Spinal cord (tissue), 10 donors: Measurements from ENCODE around the gene ARFRP1. TPM values are rescaled to one million over a fixed set of nuclear protein-coding genes. Genes with fewer than 3 reads are reported as not detected.

Experiments used
- DNase-seq, 6 donors: peaks; one replicate each; pipeline versions ENCODE4 v3.0.0 to v3.0.0-alpha.2; 2013 to 2015; ENCODE audit warnings: low spot score in 6 of 6, low read depth in 4 of 6
- H3K27ac ChIP-seq: one replicate; pipeline ENCODE4 v1.5.1; 2013; ENCODE audit warnings: low read depth, low read length, control low read depth
- H3K27me3 ChIP-seq: one replicate; pipeline ENCODE4 v1.6.1; 2013; ENCODE audit warnings: low read length; ENCODE audit not compliant: control insufficient read depth, insufficient read depth
- H3K36me3 ChIP-seq: one replicate; pipeline ENCODE4 v1.6.1; 2013; ENCODE audit warnings: low read length; ENCODE audit not compliant: control insufficient read depth, insufficient read depth
- H3K4me1 ChIP-seq: one replicate; pipeline ENCODE4 v1.6.1; 2013; ENCODE audit warnings: low read length; ENCODE audit not compliant: control insufficient read depth, insufficient read depth
- H3K4me3 ChIP-seq: one replicate; pipeline ENCODE4 v1.5.1; 2013; ENCODE audit warnings: low read depth, low read length, control low read depth
- H3K9me3 ChIP-seq: one replicate; pipeline ENCODE4 v1.6.1; 2013; ENCODE audit warnings: low read length; ENCODE audit not compliant: control insufficient read depth, insufficient read depth
- WGBS: methylation state at CpG from one replicate; pipeline ENCODE4 v1.1.5; 2013; ENCODE audit warnings: missing lambda C conversion rate; ENCODE audit not compliant: insufficient coverage; 5-methylcytosine and 5-hydroxymethylcytosine counted together
- polyA plus RNA-seq, 2 donors: library from polyadenylated mRNA; unstranded; fragments of 120-200 nt; gene quantifications; one replicate each; pipeline ENCODE4 v1.2.1, GENCODE V29; 2013; ENCODE audit not compliant: insufficient read length in 2 of 2
- total RNA-seq, 2 donors: library from RNA; depleted of rRNA in 1 of 2; stranded (reverse); fragments of 120-200 nt in 1 of 2; fragments of >200 nt in 1 of 2; gene quantifications; one replicate each; pipeline versions ENCODE4 v1.2.3 to v1.2.4, GENCODE V29; 2013 to 2014
- donor health status: healthy.

ARFRP1 gene
- total and polyA plus RNA-seq, 4 donors: 19.5 to 57.8 (median 49.3) TPM

- H3K9me3 ChIP-seq: no peaks in the 10 kb centered on the region
- H3K4me3 ChIP-seq: no peak overlapping the region
- WGBS: 72% methylated on average over 11 of the region's 16 CpGs
- peaks cover 75% of the 10 kb centered on the region for H3K36me3 ChIP-seq
- no peak overlapping the region for H3K27ac ChIP-seq
- DNase-seq: no peak
- H3K4me1 ChIP-seq: peaks cover 5% of the 10 kb centered on the region
- no peaks in the 10 kb centered on the region for H3K27me3 ChIP-seq
Observed at GRCh38 chr20:63749597-63750508, 42.1 kb upstream of the ARFRP1 start.

GRCh38 chr20:63748934-63749270 lies 41.1 kb upstream of the ARFRP1 start:
- Histone ChIP-seq H3K4me3 (no peak overlapping the region), H3K27ac (no peak overlapping the region), H3K9me3 (no peaks in the 10 kb centered on the region), H3K36me3 (peaks cover 77% of the 10 kb centered on the region), H3K27me3 (no peaks in the 10 kb centered on the region), H3K4me1 (peaks cover 5% of the 10 kb centered on the region)
- DNase-seq: no peak
- WGBS: 75% methylated on average over 10 of the region's 11 CpGs

GRCh38 chr20:63748070-63748933 lies 40.5 kb upstream of the ARFRP1 start:
- no peaks in the 10 kb centered on the region for H3K27me3 ChIP-seq
- no peak overlapping the region for H3K27ac ChIP-seq
- DNase-seq: no peak
- peaks cover 78% of the 10 kb centered on the region for H3K36me3 ChIP-seq
- WGBS: 79% methylated on average over 16 of the region's 20 CpGs
- H3K9me3 ChIP-seq: no peaks in the 10 kb centered on the region
- peaks cover 5% of the 10 kb centered on the region for H3K4me1 ChIP-seq
- no peak overlapping the region for H3K4me3 ChIP-seq

- Histone ChIP-seq H3K9me3 (no peaks in the 10 kb centered on the region), H3K4me3 (no peak overlapping the region), H3K36me3 (peaks cover 78% of the 10 kb centered on the region), H3K27ac (no peak overlapping the region), H3K4me1 (peaks cover 5% of the 10 kb centered on the region), H3K27me3 (no peaks in the 10 kb centered on the region)
- DNase-seq: no peak
- 77% methylated on average over 11 of the region's 13 CpGs for WGBS
Observed at GRCh38 chr20:63747622-63748069, 39.9 kb upstream of the ARFRP1 start.

GRCh38 chr20:63746751-63747315 lies 39.1 kb upstream of the ARFRP1 start:
- WGBS: 89% methylated on average over 33 of the region's 47 CpGs
- H3K27me3 ChIP-seq: no peaks in the 10 kb centered on the region
- no peak overlapping the region for H3K4me3 ChIP-seq
- H3K27ac ChIP-seq: no peak overlapping the region
- peaks cover 7% of the 10 kb centered on the region for H3K4me1 ChIP-seq
- no peak for DNase-seq
- H3K9me3 ChIP-seq: no peaks in the 10 kb centered on the region
- H3K36me3 ChIP-seq: peaks cover 78% of the 10 kb centered on the region

- no peak overlapping the region for H3K27ac ChIP-seq
- H3K27me3 ChIP-seq: no peaks in the 10 kb centered on the region
- H3K9me3 ChIP-seq: no peaks in the 10 kb centered on the region
- H3K4me1 ChIP-seq: peaks cover 13% of the 10 kb centered on the region
- no peak overlapping the region for H3K4me3 ChIP-seq
- WGBS: 89% methylated on average over 22 of the region's 26 CpGs
- H3K36me3 ChIP-seq: peaks cover 81% of the 10 kb centered on the region
- DNase-seq: no peak
Observed at GRCh38 chr20:63745961-63746731, 38.4 kb upstream of the ARFRP1 start.

GRCh38 chr20:63745424-63745805 lies 37.6 kb upstream of the ARFRP1 start:
- H3K4me3 ChIP-seq: no peak overlapping the region
- H3K36me3 ChIP-seq: peaks cover 81% of the 10 kb centered on the region
- H3K4me1 ChIP-seq: peaks cover 21% of the 10 kb centered on the region
- WGBS: 67% methylated on average over 13 of the region's 15 CpGs
- H3K27me3 ChIP-seq: no peaks in the 10 kb centered on the region
- H3K9me3 ChIP-seq: no peaks in the 10 kb centered on the region
- no peak overlapping the region for H3K27ac ChIP-seq
- no peak for DNase-seq

GRCh38 chr20:63744574-63745423 lies 37.0 kb upstream of the ARFRP1 start:
- H3K4me3 ChIP-seq: no peak overlapping the region
- no peaks in the 10 kb centered on the region for H3K27me3 ChIP-seq
- DNase-seq: no peak
- H3K9me3 ChIP-seq: no peaks in the 10 kb centered on the region
- no peak overlapping the region for H3K27ac ChIP-seq
- peaks cover 20% of the 10 kb centered on the region for H3K4me1 ChIP-seq
- peaks cover 76% of the 10 kb centered on the region for H3K36me3 ChIP-seq
- 82% methylated on average over 25 of the region's 25 CpGs for WGBS
